Measurements from ENCODE around the gene HPDL.

- TF ChIP-seq, protein P1, sequence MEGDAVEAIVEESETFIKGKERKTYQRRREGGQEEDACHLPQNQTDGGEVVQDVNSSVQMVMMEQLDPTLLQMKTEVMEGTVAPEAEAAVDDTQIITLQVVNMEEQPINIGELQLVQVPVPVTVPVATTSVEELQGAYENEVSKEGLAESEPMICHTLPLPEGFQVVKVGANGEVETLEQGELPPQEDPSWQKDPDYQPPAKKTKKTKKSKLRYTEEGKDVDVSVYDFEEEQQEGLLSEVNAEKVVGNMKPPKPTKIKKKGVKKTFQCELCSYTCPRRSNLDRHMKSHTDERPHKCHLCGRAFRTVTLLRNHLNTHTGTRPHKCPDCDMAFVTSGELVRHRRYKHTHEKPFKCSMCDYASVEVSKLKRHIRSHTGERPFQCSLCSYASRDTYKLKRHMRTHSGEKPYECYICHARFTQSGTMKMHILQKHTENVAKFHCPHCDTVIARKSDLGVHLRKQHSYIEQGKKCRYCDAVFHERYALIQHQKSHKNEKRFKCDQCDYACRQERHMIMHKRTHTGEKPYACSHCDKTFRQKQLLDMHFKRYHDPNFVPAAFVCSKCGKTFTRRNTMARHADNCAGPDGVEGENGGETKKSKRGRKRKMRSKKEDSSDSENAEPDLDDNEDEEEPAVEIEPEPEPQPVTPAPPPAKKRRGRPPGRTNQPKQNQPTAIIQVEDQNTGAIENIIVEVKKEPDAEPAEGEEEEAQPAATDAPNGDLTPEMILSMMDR (IDR thresholded peaks at IDR 0.05; ENCODE audit: insufficient read depth, low read length, poor library complexity, severe bottlenecking), result no peak
- no peak for TF ChIP-seq EZH2phosphoT487 (conservative IDR thresholded peaks at IDR 0.05; ENCODE audit: low read length)
Measured at GRCh38 chr1:45282351-45282750, 44.3 kb upstream of the HPDL start.

All from SU-DHL-6 (cell line).